ENCODE measurements around the gene CDH23.

DNA sequence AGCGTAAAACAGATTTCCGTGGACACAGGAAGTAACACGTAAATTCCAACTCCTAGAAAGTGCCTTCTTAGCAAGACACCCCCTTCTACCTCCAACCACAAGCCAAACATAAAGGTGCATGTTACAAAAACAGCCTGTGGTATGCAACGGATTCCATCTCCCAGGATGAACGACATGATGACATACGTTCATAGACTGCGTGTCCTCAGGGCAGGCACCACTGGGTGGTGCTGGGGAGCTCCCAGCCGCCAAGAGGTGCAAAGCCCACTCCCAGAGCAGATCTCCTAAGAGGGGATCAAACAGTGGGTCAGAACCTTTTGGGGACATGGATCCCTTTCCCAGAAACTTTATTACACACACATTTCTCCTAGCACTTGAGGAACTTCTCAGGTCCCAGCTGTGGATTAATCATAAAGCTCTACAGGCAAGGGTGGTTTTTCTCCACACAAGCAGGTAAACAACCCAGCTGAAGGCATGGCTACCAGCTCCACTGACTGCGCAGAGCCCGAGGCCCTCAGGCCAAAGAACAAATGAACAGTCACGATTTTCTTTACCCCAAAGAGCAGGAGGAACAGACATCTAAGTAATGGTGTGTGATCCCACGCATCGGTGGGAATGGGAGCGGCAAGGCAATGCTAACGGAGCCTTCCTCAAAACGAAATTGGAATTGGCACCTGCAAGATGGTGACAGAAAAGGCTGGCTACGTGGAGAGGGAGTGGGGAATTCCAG lies 440.5 kb downstream of the CDH23 start:
- TF ChIP-seq, protein P1, sequence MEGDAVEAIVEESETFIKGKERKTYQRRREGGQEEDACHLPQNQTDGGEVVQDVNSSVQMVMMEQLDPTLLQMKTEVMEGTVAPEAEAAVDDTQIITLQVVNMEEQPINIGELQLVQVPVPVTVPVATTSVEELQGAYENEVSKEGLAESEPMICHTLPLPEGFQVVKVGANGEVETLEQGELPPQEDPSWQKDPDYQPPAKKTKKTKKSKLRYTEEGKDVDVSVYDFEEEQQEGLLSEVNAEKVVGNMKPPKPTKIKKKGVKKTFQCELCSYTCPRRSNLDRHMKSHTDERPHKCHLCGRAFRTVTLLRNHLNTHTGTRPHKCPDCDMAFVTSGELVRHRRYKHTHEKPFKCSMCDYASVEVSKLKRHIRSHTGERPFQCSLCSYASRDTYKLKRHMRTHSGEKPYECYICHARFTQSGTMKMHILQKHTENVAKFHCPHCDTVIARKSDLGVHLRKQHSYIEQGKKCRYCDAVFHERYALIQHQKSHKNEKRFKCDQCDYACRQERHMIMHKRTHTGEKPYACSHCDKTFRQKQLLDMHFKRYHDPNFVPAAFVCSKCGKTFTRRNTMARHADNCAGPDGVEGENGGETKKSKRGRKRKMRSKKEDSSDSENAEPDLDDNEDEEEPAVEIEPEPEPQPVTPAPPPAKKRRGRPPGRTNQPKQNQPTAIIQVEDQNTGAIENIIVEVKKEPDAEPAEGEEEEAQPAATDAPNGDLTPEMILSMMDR (IDR thresholded peaks at IDR 0.05) = no peak
- TF ChIP-seq POLR2A (IDR thresholded peaks at IDR 0.05) = no peak

Data from uterus (tissue), 2 donors.